Activated B cell treated with CpG ODN at 0.5 μM for 24 hours (primary cell): ENCODE measurements around the gene PRKCH. TPM values are rescaled to one million over a fixed set of nuclear protein-coding genes. Genes with fewer than 3 reads are reported as not detected.

Experiments used
- ATAC-seq: fragments of 200-7000 bp; cut with Tn5 transposase; one replicate; pipeline ENCODE4 v1.10.0; 2021; ENCODE audit warnings: low read depth, mild to moderate bottlenecking, moderate library complexity
- CTCF ChIA-PET: fragments of 350-600 bp; sonication (Branson Sonifier 250); formaldehyde crosslinking; loops from one replicate; lab custom pipeline; 2021; ENCODE audit warnings: antibody characterized with exemption; lab: Charles Lee
- POLR2A ChIA-PET: fragments of 350-600 bp; sonication (Branson Sonifier 250); formaldehyde crosslinking; loops from one replicate; lab custom pipeline; 2021; ENCODE audit warnings: antibody characterized with exemption; lab: Charles Lee
- DNase-seq: peaks from one replicate; pipeline ENCODE4 v3.0.0; 2022
- H3K27ac Mint-ChIP-seq: one replicate; pipeline ENCODE4 v1.8.0; 2020; ENCODE audit warnings: mixed read lengths
- H3K27me3 Mint-ChIP-seq: one replicate; pipeline ENCODE4 v1.8.0; 2021; ENCODE audit warnings: mixed read lengths
- H3K36me3 Mint-ChIP-seq: one replicate; pipeline ENCODE4 v1.8.0; 2021; ENCODE audit warnings: low read depth, mixed read lengths
- H3K4me1 Mint-ChIP-seq: one replicate; pipeline ENCODE4 v1.8.0; 2021; ENCODE audit warnings: mixed read lengths
- H3K4me3 Mint-ChIP-seq: one replicate; pipeline ENCODE4 v1.8.0; 2020; ENCODE audit warnings: mild to moderate bottlenecking, mixed read lengths
- H3K9me3 Mint-ChIP-seq: one replicate; pipeline ENCODE4 v1.8.0; 2020; ENCODE audit warnings: mixed read lengths
- CTCF ChIP-seq: fragments of 200-600 bp; IDR thresholded peaks from one replicate; pipeline ENCODE4 v1.8.0; 2022; ENCODE audit warnings: antibody characterized with exemption, mild to moderate bottlenecking
- intact Hi-C: fragments of 100-400 bp; cut with micrococcal nuclease; formaldehyde crosslinking; loops from one replicate; pipeline ENCODE4 v1.15.1; 2024
- total RNA-seq: library from RNA; stranded (reverse); gene quantifications from 2 replicates; pipeline ENCODE4 v1.2.3, GENCODE V29; 2022

The PRKCH gene
- total RNA-seq, 1 donor from 2014 or later = 4.6 TPM

GRCh38 chr14:61343991-61344405, 22.6 kb downstream of the PRKCH start:
- H3K27me3 Mint-ChIP-seq = peaks cover 3% of the 10 kb centered on the region
- no peak for TF ChIP-seq CTCF
- DNase-seq (no peak), ATAC-seq (no peak)
- no peaks in the 10 kb centered on the region for H3K9me3 Mint-ChIP-seq
- POLR2A ChIA-PET = no interaction called here
- CTCF ChIA-PET = no interaction called here
- no peaks in the 10 kb centered on the region for H3K36me3 Mint-ChIP-seq
- intact Hi-C loops = no loop called here
- H3K27ac Mint-ChIP-seq = no peak overlapping the region
- no peak overlapping the region for H3K4me3 Mint-ChIP-seq
- H3K4me1 Mint-ChIP-seq = peaks cover 27% of the 10 kb centered on the region

DNA sequence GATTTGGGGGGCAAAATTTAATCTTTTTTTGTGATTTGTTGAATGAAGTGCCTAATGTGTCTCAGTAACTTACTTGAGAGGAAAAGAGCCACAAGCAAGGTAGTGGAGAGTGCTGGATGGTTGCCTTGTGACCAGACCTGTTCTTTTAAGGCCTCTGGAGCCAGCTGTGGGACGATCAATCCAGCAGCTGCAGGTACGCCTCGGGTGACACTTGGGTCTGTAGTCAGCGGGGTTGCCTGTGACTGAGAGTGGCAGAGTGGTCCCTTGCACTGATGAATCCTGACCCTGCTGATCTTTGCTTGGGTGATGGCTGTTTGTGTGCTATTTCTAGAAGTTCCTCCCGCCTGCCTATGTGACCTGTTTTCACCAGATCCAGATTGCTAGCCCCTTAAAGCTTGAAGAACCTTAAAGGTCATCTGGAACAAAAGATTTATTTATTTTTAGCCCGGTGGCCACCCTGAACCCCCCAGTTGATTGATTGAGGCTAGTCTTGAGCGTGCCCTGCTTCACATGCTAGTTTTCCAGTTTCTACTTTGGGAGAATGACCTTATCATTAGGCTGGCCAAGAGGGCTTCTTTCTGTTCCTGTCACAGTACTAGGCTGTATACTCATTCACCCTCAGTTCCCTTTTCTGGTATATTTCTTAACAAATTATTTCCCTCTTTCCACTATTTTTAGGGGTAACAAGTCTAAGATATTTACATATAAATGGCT, 23.2 kb downstream of the PRKCH start:
- ChIA-PET POLR2A (no interaction called here), CTCF (no interaction called here)
- no peak for DNase-seq
- Mint-ChIP-seq H3K4me1 (peaks cover 27% of the 10 kb centered on the region), H3K9me3 (no peaks in the 10 kb centered on the region), H3K27ac (no peak overlapping the region), H3K4me3 (no peak overlapping the region), H3K27me3 (peaks cover 3% of the 10 kb centered on the region), H3K36me3 (no peaks in the 10 kb centered on the region)
- no peak for TF ChIP-seq CTCF
- ATAC-seq = no peak
- intact Hi-C loops = no loop called here

DNA sequence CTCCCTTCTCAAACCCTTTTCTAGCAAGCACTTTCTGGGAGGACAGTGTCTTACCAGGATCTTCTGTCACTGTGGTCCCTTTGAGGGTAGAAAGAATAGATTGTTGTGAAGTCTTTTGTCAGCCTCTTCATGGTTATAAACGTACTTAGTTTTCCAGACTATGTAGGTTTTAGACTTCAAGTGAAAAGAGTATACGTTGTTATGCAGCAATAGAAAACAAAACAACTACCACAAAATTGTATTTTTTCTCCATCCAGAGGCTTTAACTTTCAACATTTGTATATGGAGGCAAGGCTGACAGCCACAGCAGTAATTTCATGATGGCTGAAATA, 23.7 kb downstream of the PRKCH start:
- H3K27me3 Mint-ChIP-seq = peaks cover 3% of the 10 kb centered on the region
- no peak overlapping the region for H3K4me3 Mint-ChIP-seq
- H3K9me3 Mint-ChIP-seq = no peaks in the 10 kb centered on the region
- ChIA-PET CTCF (no interaction called here), POLR2A (no interaction called here)
- no peaks in the 10 kb centered on the region for H3K36me3 Mint-ChIP-seq
- DNase-seq (no peak), ATAC-seq (no peak)
- H3K4me1 Mint-ChIP-seq = peaks cover 27% of the 10 kb centered on the region
- intact Hi-C loops = no loop called here
- H3K27ac Mint-ChIP-seq = no peak overlapping the region
- no peak for TF ChIP-seq CTCF

DNA sequence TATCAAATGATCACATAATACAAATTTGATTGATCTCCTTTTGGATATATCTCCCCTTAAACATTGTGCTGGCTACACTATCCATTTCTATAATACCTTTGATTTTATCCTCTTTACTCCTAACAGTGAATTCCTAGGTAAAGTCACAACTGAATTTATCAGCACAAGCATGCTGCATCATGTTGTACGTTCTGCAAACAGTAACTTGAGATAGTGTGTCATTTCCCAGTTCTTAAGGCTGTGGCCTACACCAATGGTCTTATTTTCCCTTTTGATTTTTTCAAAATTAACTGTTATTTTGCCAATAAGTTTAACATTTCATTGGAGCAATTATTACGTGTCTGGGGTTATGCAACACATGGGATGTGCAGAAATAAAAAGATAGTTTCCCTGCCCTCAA, 24.8 kb downstream of the PRKCH start:
- POLR2A ChIA-PET = no interaction called here
- Mint-ChIP-seq H3K4me1 (peaks cover 36% of the 10 kb centered on the region), H3K9me3 (no peaks in the 10 kb centered on the region), H3K27ac (no peak overlapping the region), H3K36me3 (no peaks in the 10 kb centered on the region), H3K4me3 (no peak overlapping the region), H3K27me3 (peaks cover 3% of the 10 kb centered on the region)
- no peak for TF ChIP-seq CTCF
- no peak for ATAC-seq
- CTCF ChIA-PET = no interaction called here
- DNase-seq = no peak
- intact Hi-C loops = no loop called here

DNA sequence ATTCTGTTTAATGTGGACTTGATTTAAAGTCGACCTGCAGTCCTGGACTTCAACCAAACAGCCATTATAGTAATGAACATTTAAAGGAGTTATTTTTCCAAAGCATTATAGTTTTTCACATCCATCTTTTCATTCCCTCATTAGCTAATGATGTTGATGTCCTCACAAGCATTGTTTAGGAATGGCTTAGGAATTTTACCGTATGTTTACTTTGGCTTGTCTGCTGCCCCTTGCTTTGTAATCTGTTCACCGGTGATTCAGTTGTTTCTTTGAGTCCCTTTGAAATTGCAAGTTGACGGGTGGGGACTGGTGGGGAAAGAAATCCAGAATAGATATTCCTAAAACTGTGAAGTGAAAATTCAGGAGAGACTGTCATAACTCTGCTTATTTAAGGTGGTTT, 25.4 kb downstream of the PRKCH start:
- Mint-ChIP-seq H3K9me3 (no peaks in the 10 kb centered on the region), H3K4me1 (peaks cover 40% of the 10 kb centered on the region), H3K27me3 (no peaks in the 10 kb centered on the region), H3K27ac (no peak overlapping the region), H3K4me3 (no peak overlapping the region), H3K36me3 (no peaks in the 10 kb centered on the region)
- TF ChIP-seq CTCF = no peak
- CTCF ChIA-PET = no interaction called here
- POLR2A ChIA-PET = no interaction called here
- intact Hi-C loops = no loop called here
- ATAC-seq (no peak), DNase-seq (no peak)
